ENCODE measurements around the gene OR4C3.

DNA sequence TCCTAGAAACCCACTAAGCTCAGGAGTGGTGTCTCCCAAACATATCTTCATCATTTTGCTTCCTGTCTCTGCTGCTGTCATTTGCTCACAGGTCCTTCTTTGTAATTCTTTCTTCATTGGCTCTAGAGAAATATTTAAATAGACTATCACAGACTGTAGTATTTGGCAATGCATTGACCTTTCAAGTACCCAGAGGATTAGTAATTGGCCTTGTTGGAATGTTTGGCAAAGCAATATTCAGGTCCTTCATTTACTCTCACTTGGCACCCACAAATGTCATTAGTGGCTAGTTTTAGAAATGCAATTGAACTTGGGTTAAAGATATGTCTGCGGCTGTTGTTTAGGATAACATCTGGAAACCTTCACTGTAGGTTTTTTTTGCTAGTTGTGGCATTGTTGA lies 30.0 kb downstream of the OR4C3 start:
- TF ChIP-seq CTCF (IDR thresholded peaks at IDR 0.05) (no peak), EZH2 (IDR thresholded peaks at IDR 0.05; ENCODE audit: borderline replicate concordance, insufficient read depth, low read depth, low read length, poor library complexity, severe bottlenecking) (no peak)

All from B cell (primary cell).